HEK293 (cell line): ENCODE results near the gene SSTR3.
A peak's percentile ranks its signal among the peaks of the same experiment; 100 is the strongest.

Experiments
- CTCF ChIA-PET: fragments of 350-600 bp; formaldehyde crosslinking; extraction: SDS; loops from one replicate; lab custom pipeline; 2021; ENCODE audit warnings: antibody characterized with exemption; lab: Yijun Ruan, JAX
- POLR2A ChIA-PET: fragments of 300-600 bp; formaldehyde crosslinking; extraction: SDS; loops from one replicate; lab custom pipeline; 2020; ENCODE audit warnings: antibody characterized with exemption, inconsistent platforms; lab: Yijun Ruan, JAX
- H3K27ac ChIP-seq: fragments of 200-500 bp; sonication (Bioruptor generic); 2 replicates; pipeline ENCODE4 v1.5.1; 2014; ENCODE audit warnings: low read depth, low read length, control low read depth, inconsistent platforms; ENCODE audit errors: extremely low read depth
- H3K36me3 ChIP-seq, 2 experiments: fragments of 200-500 bp in 1 of 2; sonication (Bioruptor generic) in 1 of 2; 1 replicate in 1 of 2; 2 replicates in 1 of 2; pipeline ENCODE4 v1.5.1; 2014 to 2017; ENCODE audit warnings: inconsistent platforms in 2 of 2, low read length in 2 of 2; ENCODE audit not compliant: control insufficient read depth in 2 of 2, insufficient read depth in 1 of 2
- H3K4me1 ChIP-seq: fragments of 200-500 bp; sonication (Bioruptor generic); 2 replicates; pipeline ENCODE4 v1.5.1; 2014; ENCODE audit warnings: mild to moderate bottlenecking, low read length, inconsistent platforms; ENCODE audit not compliant: control insufficient read depth, insufficient read depth
- H3K4me3 ChIP-seq: 2 replicates; pipeline ENCODE4 v1.5.1; 2011; ENCODE audit warnings: low read depth, mild to moderate bottlenecking, control low read depth, low read length, moderate library complexity
- H3K9me3 ChIP-seq: fragments of 200-500 bp; sonication (Bioruptor generic); 2 replicates; pipeline ENCODE4 v1.5.1; 2014; ENCODE audit warnings: low read depth, low read length, inconsistent platforms; ENCODE audit not compliant: control insufficient read depth, insufficient read depth
- REPIN1 ChIP-seq: fragments of 450-650 bp; formaldehyde crosslinking; IDR thresholded peaks from 2 replicates; pipeline ENCODE4 v1.5.1; 2017; ENCODE audit warnings: missing biosample characterization, missing genetic modification characterization, low read depth
- YY1 ChIP-seq: fragments of 450-650 bp; formaldehyde crosslinking; IDR thresholded peaks from 2 replicates; pipeline ENCODE4 v1.5.1; 2018; ENCODE audit warnings: missing biosample characterization, missing genetic modification characterization
- ZBTB48 ChIP-seq: fragments of 450-650 bp; formaldehyde crosslinking; IDR thresholded peaks from 2 replicates; pipeline ENCODE4 v1.5.1; 2016; ENCODE audit warnings: missing biosample characterization, missing genetic modification characterization
- ZFP41 ChIP-seq: fragments of 450-650 bp; formaldehyde crosslinking; IDR thresholded peaks from 2 replicates; pipeline ENCODE4 v1.5.1; 2016; ENCODE audit warnings: missing biosample characterization, missing genetic modification characterization, borderline replicate concordance
- ZIC2 ChIP-seq: fragments of 450-650 bp; formaldehyde crosslinking; IDR thresholded peaks from 2 replicates; pipeline ENCODE4 v1.5.1; 2016; ENCODE audit warnings: missing biosample characterization, missing genetic modification characterization
- ZNF10 ChIP-seq: fragments of 450-650 bp; formaldehyde crosslinking; IDR thresholded peaks from 2 replicates; pipeline ENCODE4 v1.5.1; 2017; ENCODE audit warnings: missing biosample characterization, missing genetic modification characterization
- ZNF26 ChIP-seq: fragments of 450-650 bp; formaldehyde crosslinking; IDR thresholded peaks from 2 replicates; pipeline ENCODE4 v1.5.1; 2016; ENCODE audit warnings: missing biosample characterization, missing genetic modification characterization
- ZNF302 ChIP-seq: fragments of 450-650 bp; formaldehyde crosslinking; IDR thresholded peaks from 2 replicates; pipeline ENCODE4 v1.5.1; 2016; ENCODE audit warnings: missing biosample characterization, missing genetic modification characterization, low read depth
- ZNF514 ChIP-seq: fragments of 450-650 bp; formaldehyde crosslinking; IDR thresholded peaks from 2 replicates; pipeline ENCODE4 v1.5.1; 2016; ENCODE audit warnings: missing biosample characterization, missing genetic modification characterization
- ZNF660 ChIP-seq: fragments of 450-650 bp; IDR thresholded peaks from 2 replicates; pipeline ENCODE4 v1.5.1; 2018; ENCODE audit warnings: missing biosample characterization, mild to moderate bottlenecking, missing genetic modification characterization
- ZNF768 ChIP-seq: fragments of 450-650 bp; formaldehyde crosslinking; IDR thresholded peaks from 2 replicates; pipeline ENCODE4 v1.5.1; 2018; ENCODE audit warnings: missing biosample characterization, mild to moderate bottlenecking, missing genetic modification characterization
- ZNF791 ChIP-seq: fragments of 450-650 bp; formaldehyde crosslinking; IDR thresholded peaks from 2 replicates; pipeline ENCODE4 v1.5.1; 2016; ENCODE audit warnings: missing biosample characterization, missing genetic modification characterization
- TF ChIP-seq, protein P1 (sequence below): IDR thresholded peaks from 2 replicates; pipeline ENCODE4 v1.6.1; 2011; ENCODE audit warnings: mild to moderate bottlenecking, low read depth, low read length, borderline replicate concordance
- TF ChIP-seq, protein P2 (sequence below): fragments of 450-650 bp; formaldehyde crosslinking; IDR thresholded peaks from 2 replicates; pipeline ENCODE4 v1.5.1; 2016; ENCODE audit warnings: missing biosample characterization, missing genetic modification characterization, borderline replicate concordance
- TF ChIP-seq, protein P3 (sequence below): fragments of 450-650 bp; formaldehyde crosslinking; IDR thresholded peaks from 2 replicates; pipeline ENCODE4 v1.5.1; 2016; ENCODE audit warnings: missing biosample characterization, missing genetic modification characterization

The SSTR3 gene

DNA sequence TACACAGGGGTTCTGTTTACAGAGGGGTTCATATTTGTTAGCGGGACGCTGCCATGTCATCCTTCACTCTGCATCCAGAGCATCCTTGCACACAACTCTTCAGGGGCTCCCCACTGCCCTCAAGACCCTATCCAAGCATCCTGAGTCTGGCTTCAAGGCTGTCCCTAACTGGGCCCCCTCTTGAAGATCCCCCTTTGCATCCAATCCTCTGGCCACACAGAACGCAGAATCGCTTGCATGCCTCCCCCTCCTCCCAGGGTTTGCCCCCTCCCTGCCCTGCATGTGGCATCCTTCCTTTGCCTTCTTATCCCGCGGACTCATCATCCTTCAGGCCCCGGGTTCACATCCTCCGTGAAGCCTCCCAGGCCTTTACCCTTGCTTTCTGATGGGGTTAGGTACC, 42.9 kb downstream of the SSTR3 start (continued):
- TF ChIP-seq ZNF26 (tag by site-specific recombination) (no peak), ZNF660 (tag by site-specific recombination) (no peak), ZNF302 (tag by site-specific recombination) (no peak), ZNF791 (no peak), ZNF10 (tag by site-specific recombination) (no peak), YY1 (tag by site-specific recombination) (no peak), REPIN1 (tag by site-specific recombination) (no peak), ZBTB48 (tag by site-specific recombination) (no peak), ZFP41 (tag by site-specific recombination) (no peak), ZNF768 (tag by site-specific recombination) (no peak)
- TF ChIP-seq, protein P1, sequence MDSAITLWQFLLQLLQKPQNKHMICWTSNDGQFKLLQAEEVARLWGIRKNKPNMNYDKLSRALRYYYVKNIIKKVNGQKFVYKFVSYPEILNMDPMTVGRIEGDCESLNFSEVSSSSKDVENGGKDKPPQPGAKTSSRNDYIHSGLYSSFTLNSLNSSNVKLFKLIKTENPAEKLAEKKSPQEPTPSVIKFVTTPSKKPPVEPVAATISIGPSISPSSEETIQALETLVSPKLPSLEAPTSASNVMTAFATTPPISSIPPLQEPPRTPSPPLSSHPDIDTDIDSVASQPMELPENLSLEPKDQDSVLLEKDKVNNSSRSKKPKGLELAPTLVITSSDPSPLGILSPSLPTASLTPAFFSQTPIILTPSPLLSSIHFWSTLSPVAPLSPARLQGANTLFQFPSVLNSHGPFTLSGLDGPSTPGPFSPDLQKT, result no peak
- TF ChIP-seq, protein P2, sequence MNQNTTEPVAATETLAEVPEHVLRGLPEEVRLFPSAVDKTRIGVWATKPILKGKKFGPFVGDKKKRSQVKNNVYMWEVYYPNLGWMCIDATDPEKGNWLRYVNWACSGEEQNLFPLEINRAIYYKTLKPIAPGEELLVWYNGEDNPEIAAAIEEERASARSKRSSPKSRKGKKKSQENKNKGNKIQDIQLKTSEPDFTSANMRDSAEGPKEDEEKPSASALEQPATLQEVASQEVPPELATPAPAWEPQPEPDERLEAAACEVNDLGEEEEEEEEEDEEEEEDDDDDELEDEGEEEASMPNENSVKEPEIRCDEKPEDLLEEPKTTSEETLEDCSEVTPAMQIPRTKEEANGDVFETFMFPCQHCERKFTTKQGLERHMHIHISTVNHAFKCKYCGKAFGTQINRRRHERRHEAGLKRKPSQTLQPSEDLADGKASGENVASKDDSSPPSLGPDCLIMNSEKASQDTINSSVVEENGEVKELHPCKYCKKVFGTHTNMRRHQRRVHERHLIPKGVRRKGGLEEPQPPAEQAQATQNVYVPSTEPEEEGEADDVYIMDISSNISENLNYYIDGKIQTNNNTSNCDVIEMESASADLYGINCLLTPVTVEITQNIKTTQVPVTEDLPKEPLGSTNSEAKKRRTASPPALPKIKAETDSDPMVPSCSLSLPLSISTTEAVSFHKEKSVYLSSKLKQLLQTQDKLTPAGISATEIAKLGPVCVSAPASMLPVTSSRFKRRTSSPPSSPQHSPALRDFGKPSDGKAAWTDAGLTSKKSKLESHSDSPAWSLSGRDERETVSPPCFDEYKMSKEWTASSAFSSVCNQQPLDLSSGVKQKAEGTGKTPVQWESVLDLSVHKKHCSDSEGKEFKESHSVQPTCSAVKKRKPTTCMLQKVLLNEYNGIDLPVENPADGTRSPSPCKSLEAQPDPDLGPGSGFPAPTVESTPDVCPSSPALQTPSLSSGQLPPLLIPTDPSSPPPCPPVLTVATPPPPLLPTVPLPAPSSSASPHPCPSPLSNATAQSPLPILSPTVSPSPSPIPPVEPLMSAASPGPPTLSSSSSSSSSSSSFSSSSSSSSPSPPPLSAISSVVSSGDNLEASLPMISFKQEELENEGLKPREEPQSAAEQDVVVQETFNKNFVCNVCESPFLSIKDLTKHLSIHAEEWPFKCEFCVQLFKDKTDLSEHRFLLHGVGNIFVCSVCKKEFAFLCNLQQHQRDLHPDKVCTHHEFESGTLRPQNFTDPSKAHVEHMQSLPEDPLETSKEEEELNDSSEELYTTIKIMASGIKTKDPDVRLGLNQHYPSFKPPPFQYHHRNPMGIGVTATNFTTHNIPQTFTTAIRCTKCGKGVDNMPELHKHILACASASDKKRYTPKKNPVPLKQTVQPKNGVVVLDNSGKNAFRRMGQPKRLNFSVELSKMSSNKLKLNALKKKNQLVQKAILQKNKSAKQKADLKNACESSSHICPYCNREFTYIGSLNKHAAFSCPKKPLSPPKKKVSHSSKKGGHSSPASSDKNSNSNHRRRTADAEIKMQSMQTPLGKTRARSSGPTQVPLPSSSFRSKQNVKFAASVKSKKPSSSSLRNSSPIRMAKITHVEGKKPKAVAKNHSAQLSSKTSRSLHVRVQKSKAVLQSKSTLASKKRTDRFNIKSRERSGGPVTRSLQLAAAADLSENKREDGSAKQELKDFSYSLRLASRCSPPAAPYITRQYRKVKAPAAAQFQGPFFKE (tag by site-specific recombination), result no peak
- TF ChIP-seq, protein P3, sequence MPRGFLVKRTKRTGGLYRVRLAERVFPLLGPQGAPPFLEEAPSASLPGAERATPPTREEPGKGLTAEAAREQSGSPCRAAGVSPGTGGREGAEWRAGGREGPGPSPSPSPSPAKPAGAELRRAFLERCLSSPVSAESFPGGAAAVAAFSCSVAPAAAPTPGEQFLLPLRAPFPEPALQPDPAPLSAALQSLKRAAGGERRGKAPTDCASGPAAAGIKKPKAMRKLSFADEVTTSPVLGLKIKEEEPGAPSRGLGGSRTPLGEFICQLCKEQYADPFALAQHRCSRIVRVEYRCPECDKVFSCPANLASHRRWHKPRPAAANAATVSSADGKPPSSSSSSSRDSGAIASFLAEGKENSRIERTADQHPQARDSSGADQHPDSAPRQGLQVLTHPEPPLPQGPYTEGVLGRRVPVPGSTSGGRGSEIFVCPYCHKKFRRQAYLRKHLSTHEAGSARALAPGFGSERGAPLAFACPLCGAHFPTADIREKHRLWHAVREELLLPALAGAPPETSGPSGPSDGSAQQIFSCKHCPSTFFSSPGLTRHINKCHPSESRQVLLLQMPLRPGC (tag by site-specific recombination), result no peak

GRCh38 chr22:37167981-37168647, 44.2 kb downstream of the SSTR3 start:
- 0 out of 2 replicates have a peak, but pooled peaks have one; percentile 13 for TF ChIP-seq ZIC2
- no peak for TF ChIP-seq ZNF514 (tag by site-specific recombination)
- TF ChIP-seq ZNF768 (tag by site-specific recombination), result 0 out of 2 replicates have a peak, but pooled peaks have one; percentile 42
- Histone ChIP-seq H3K4me1 (no peaks in the 10 kb centered on the region), H3K36me3 (no peaks in the 10 kb centered on the region), H3K27ac (no peak overlapping the region), H3K4me3 (no peak overlapping the region), H3K9me3 (no peaks in the 10 kb centered on the region)
- POLR2A ChIA-PET, result no interaction called here
- CTCF ChIA-PET, result interaction anchor here (0.5 to 3.3 kb wide), 4 partner anchors 25 to 92 kb away, joined by 5 to 38 read pairs (median 16); no protein-coding TSS in a partner anchor
